H1 (cell line): ENCODE data around the gene UFSP2.

Experiments
- CEBPB ChIP-seq: IDR thresholded peaks from 2 replicates; pipeline ENCODE4 v1.6.1; 2012; ENCODE audit warnings: low read depth, low read length
- CTBP2 ChIP-seq: IDR thresholded peaks from 2 replicates; pipeline ENCODE4 v1.7.0; 2011; ENCODE audit warnings: borderline replicate concordance, mild to moderate bottlenecking, moderate library complexity, mixed read lengths, low read length; ENCODE audit not compliant: insufficient read depth, insufficient read length
- CTCF ChIP-seq, 3 experiments: IDR thresholded peaks; 1 replicate in 2 of 3; 2 replicates in 1 of 3; pipeline versions ENCODE4 v1.5.1 to v1.6.1; 2011; ENCODE audit warnings: low read length in 3 of 3, mild to moderate bottlenecking in 3 of 3, inconsistent platforms in 2 of 3, low read depth in 1 of 3, moderate library complexity in 1 of 3; ENCODE audit not compliant: insufficient read depth in 1 of 3; ENCODE audit errors: control extremely low read depth in 1 of 3
- GTF2F1 ChIP-seq: IDR thresholded peaks from 2 replicates; pipeline ENCODE4 v1.6.1; 2012; ENCODE audit warnings: low read depth, low read length, improper control_type of control experiment, borderline replicate concordance
- POLR2A ChIP-seq, 2 experiments: IDR thresholded peaks; 1 replicate in 1 of 2; 2 replicates in 1 of 2; pipeline ENCODE4 v1.6.1; 2011; ENCODE audit warnings: low read depth in 2 of 2, low read length in 2 of 2, mild to moderate bottlenecking in 2 of 2; ENCODE audit errors: control extremely low read depth in 1 of 2
- POLR2AphosphoS5 ChIP-seq: IDR thresholded peaks from 2 replicates; pipeline ENCODE4 v1.6.1; 2011; ENCODE audit warnings: low read depth, low read length
- RAD21 ChIP-seq, 2 experiments: IDR thresholded peaks in 1 of 2; conservative IDR thresholded peaks in 1 of 2; 2 replicates each; pipeline ENCODE4 v1.6.1; 2011; ENCODE audit warnings: low read depth in 2 of 2, low read length in 2 of 2, improper control_type of control experiment in 1 of 2, inconsistent platforms in 1 of 2, mild to moderate bottlenecking in 1 of 2, moderate library complexity in 1 of 2
- RNF2 ChIP-seq: fragments of 200-900, 300-1000 bp; sonication (generic); IDR thresholded peaks from 2 replicates; pipeline ENCODE4 v1.7.1; 2016; ENCODE audit warnings: borderline replicate concordance, low read depth, mild to moderate bottlenecking, antibody characterized with exemption, low read length; ENCODE audit not compliant: poor library complexity, severe bottlenecking; ENCODE audit errors: missing control alignments
- RXRA ChIP-seq: IDR thresholded peaks from 2 replicates; pipeline ENCODE4 v1.6.1; 2011; ENCODE audit warnings: low read depth, mild to moderate bottlenecking, low read length, moderate library complexity; ENCODE audit not compliant: insufficient read depth
- SP2 ChIP-seq: IDR thresholded peaks from 2 replicates; pipeline ENCODE4 v1.6.1; 2012; ENCODE audit warnings: mild to moderate bottlenecking, low read length, inconsistent platforms
- TAF1 ChIP-seq: IDR thresholded peaks from 2 replicates; pipeline ENCODE4 v1.6.1; 2011; ENCODE audit warnings: mild to moderate bottlenecking, low read depth, low read length
- TCF12 ChIP-seq: IDR thresholded peaks from 2 replicates; pipeline ENCODE4 v1.6.1; 2011; ENCODE audit warnings: low read depth, mild to moderate bottlenecking, low read length
- TEAD4 ChIP-seq: IDR thresholded peaks from 2 replicates; pipeline ENCODE4 v1.6.1; 2012; ENCODE audit warnings: low read depth, low read length, inconsistent platforms, mixed read lengths
- TF ChIP-seq, protein P1 (sequence below): IDR thresholded peaks from 2 replicates; pipeline ENCODE4 v1.6.1; 2011; ENCODE audit warnings: low read length, improper control_type of control experiment

DNA sequence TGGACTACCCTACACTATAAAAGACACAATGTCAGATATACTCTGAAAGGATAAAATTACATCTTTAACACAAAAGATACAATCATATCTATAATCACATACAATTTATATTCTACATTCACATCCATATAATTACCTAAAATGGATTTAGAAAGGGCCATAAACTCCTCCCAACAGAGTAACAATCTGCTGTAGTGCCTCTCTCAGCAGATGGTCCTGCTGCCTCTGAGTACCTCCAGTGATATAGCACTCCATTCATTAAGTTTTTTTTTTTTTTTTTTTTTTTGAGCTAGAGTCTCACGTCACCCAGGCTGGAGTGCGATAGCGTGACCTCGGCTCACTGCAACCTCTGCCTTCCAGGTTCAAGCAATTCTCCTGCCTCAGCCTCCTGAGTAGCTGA is 21.7 kb downstream of the UFSP2 start:
- TF ChIP-seq RAD21 (IDR thresholded peaks at IDR 0.05 in 1 of 2, conservative IDR thresholded peaks at IDR 0.05 in 1 of 2; ENCODE audit: low read depth in 2 of 2, low read length in 2 of 2) = no peak
- TF ChIP-seq GTF2F1 = no peak
- TF ChIP-seq TCF12 = no peak
- TF ChIP-seq POLR2AphosphoS5 = no peak
- TF ChIP-seq, protein P1, sequence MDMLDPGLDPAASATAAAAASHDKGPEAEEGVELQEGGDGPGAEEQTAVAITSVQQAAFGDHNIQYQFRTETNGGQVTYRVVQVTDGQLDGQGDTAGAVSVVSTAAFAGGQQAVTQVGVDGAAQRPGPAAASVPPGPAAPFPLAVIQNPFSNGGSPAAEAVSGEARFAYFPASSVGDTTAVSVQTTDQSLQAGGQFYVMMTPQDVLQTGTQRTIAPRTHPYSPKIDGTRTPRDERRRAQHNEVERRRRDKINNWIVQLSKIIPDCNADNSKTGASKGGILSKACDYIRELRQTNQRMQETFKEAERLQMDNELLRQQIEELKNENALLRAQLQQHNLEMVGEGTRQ = no peak
- no peak for TF ChIP-seq TAF1
- TF ChIP-seq SP2 = no peak
- no peak for TF ChIP-seq CEBPB
- no peak for TF ChIP-seq CTCF (IDR thresholded peaks at IDR 0.05; ENCODE audit: control extremely low read depth in 1 of 3, insufficient read depth in 1 of 3, low read depth in 1 of 3, low read length in 3 of 3)
- no peak for TF ChIP-seq TEAD4
- no peak for TF ChIP-seq POLR2A (IDR thresholded peaks at IDR 0.05; ENCODE audit: control extremely low read depth in 1 of 2, low read depth in 2 of 2, low read length in 2 of 2)
- no peak for TF ChIP-seq RNF2
- no peak for TF ChIP-seq RXRA
- no peak for TF ChIP-seq CTBP2
